WI38 (cell line): Measurements from ENCODE around the gene GNA14.

ENCODE experiments used
- H3K4me3 ChIP-seq: 2 replicates; pipeline ENCODE4 v1.5.1; 2011; ENCODE audit warnings: low read depth, mild to moderate bottlenecking, control low read depth, low read length
- TF ChIP-seq, protein P1 (sequence below): IDR thresholded peaks from 2 replicates; pipeline ENCODE4 v1.5.1; 2012; ENCODE audit warnings: low read depth, mild to moderate bottlenecking, control low read depth, low read length

The GNA14 gene

DNA sequence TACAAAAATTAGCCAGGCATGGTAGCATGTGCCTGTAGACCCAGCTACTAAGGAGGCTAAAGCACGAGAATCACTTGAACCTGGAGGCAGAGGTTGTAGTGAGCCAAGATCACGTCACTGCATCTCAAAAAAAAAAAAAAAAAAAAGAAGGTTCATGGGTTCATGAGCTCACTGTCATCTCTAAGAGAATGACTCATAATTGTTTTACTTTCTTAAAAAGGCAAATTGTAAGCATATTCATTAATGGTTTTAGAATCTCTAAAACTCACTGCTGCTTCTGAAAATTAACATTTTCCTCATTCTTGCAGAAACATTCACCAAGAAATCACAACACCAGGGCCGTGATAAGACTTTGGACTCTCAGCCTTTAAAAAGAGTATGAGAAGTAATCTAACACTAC, 103.6 kb downstream of the GNA14 start:
- H3K4me3 ChIP-seq: no peak overlapping the region
- TF ChIP-seq, protein P1, sequence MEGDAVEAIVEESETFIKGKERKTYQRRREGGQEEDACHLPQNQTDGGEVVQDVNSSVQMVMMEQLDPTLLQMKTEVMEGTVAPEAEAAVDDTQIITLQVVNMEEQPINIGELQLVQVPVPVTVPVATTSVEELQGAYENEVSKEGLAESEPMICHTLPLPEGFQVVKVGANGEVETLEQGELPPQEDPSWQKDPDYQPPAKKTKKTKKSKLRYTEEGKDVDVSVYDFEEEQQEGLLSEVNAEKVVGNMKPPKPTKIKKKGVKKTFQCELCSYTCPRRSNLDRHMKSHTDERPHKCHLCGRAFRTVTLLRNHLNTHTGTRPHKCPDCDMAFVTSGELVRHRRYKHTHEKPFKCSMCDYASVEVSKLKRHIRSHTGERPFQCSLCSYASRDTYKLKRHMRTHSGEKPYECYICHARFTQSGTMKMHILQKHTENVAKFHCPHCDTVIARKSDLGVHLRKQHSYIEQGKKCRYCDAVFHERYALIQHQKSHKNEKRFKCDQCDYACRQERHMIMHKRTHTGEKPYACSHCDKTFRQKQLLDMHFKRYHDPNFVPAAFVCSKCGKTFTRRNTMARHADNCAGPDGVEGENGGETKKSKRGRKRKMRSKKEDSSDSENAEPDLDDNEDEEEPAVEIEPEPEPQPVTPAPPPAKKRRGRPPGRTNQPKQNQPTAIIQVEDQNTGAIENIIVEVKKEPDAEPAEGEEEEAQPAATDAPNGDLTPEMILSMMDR: no peak

DNA sequence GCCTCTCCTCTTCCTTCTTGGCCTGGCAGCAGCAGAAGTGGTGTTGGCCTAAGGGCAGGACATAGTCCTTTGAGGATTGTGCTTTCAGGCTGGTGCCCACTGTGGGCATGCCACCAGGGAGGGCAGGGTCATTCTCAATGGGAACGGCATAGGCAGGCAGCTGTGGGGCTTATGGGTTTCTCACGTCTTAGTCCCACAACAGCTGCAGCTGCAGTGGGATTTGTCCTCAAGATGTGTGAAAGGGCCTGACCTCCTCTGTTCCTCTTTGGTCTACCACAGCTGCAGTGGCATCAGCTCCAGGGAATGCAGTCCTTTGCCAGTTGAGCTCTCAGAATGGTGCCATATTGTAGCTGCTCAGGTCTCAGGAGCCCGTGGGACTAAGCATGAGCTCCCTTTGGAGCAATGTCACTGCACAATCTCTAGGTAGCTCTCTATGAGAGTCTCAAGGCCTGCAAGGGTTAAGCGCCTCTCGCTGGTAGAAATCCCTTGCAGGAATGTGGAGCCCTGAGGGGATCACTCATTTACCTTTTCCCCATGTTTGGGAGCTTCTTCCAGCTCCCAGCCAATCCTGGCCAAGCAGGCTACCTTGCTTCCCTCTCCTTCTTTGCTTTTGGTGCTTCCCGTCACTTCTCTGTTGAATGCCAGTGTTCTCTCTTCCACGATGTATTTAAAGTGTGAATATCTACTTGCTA, 104.8 kb downstream of the GNA14 start:
- TF ChIP-seq, protein P1: no peak
- no peak overlapping the region for H3K4me3 ChIP-seq

- no peak overlapping the region for H3K4me3 ChIP-seq
- TF ChIP-seq, protein P1: no peak
Observed at GRCh38 chr9:77541600-77541999, 106.5 kb downstream of the GNA14 start.

DNA sequence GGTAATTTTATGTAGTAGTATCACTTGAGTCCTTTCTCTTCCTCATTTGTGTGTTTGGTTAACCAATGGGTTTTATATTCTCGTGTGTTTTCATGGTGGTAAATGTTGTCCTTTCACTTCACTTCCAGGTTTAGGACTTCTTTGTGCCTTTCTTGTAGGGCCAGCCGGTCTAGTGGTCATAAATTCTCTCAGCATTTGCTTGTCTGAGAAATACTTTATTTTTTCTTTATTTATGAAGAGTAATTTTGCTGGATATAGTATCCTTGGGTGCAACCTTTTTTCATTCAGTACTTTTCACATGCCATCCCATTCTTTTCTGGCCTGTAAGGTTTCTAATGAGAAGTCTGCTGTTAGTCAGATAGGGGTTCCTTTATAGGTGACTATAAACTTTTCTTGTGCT, 107.1 kb downstream of the GNA14 start:
- H3K4me3 ChIP-seq: no peak overlapping the region
- TF ChIP-seq, protein P1: no peak

- H3K4me3 ChIP-seq: no peak overlapping the region
Observed at GRCh38 chr9:77534376-77535057, 113.6 kb downstream of the GNA14 start.

DNA sequence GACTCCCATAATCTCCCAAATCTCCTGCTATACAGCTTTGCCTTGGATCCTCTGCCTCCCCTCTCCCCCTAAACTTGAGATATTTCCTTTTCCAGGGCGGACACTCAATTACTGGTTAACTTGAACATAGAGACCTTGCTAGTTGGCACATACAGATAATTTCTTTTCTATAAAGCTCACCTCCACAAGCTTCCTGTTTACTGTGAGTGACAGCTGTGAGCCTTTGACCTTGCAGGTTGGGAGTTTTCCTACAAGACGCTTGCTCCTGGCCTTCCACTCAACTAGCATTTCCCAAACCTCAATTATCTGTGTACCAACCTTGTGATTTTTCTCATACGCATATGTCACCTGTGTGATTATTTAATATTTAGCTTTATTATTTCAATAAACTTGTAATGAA, 114.5 kb downstream of the GNA14 start:
- no peak overlapping the region for H3K4me3 ChIP-seq
- TF ChIP-seq, protein P1: no peak

More at GRCh38 chr9:77534376-77535057, 113.6 kb downstream of the GNA14 start:
- TF ChIP-seq, protein P1: no peak

DNA sequence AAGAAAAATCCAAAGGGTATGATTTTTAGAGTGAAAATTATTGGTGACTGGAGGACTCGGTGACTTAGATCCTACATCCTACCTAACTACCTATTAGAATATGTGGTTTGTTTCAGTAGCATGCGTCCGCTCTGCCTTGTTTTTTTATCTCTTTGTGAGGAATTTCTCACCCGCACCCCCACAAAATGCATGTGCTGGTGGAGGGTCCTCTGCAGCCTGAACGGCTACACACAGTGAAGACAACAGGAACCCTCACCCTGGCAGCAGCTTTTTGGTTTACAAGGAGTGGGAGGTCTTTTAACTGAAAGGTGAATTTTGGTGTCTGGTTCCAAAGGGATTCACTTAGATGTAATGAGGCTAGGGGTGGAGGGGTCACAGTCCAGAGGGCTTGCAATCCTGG, 115.5 kb downstream of the GNA14 start:
- TF ChIP-seq, protein P1: no peak
- H3K4me3 ChIP-seq: no peak overlapping the region
